H54 (cell line): ENCODE data around the gene MCF2L.
"Not testable (repeated sequence)": the region's sequence is repeated elsewhere in the genome, so short reads cannot be mapped to it uniquely, and the experiment has no call there.

Experiments
- DNase-seq: peaks from one replicate; pipeline ENCODE4 v3.0.0; 2011; ENCODE audit warnings: low spot score, mixed read lengths; ENCODE audit not compliant: insufficient read length
- FAIRE-seq: peaks from 3 replicates; lab custom pipeline; 2011; peaks lifted over from hg19 to GRCh38; lab: Jason Lieb, UNC
- POLR2A ChIP-seq: IDR thresholded peaks from 2 replicates; pipeline ENCODE4 v1.6.1; 2011; ENCODE audit warnings: low read depth, mild to moderate bottlenecking, low read length

MCF2L gene

DNA sequence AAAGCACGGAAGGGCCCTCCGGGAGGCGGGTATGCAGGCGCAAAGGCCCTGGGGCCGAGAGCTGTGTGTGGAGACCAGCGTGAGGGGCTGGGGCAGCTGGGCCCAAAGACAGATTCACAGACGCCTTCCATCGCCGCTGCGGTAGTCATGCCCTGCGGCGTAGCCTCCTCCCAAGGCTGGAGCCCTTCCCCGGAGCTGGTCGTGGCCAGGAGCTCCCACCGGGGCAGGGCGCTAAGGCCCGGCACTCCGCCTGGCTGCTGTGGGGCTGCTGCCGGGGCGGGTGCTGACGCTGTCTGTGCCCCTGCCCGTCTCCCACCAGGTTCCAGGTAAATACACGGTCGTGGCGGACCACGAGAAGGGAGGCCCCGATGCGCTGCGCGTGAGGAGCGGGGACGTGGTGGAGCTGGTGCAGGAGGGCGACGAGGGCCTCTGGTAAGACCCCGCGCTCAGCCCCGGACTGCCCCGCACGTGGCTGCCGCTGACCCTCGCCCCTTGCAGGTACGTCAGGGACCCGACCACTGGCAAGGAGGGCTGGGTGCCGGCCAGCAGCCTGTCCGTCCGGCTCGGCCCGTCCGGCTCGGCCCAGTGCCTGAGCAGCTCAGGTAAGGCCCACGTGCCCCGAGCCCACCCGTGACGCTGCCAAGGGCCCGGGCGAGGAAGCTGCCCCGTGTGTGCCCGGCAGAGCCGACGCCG lies 127.2 kb downstream of the MCF2L start:
- no peak for TF ChIP-seq POLR2A
- DNase-seq (no peak), FAIRE-seq (no peak)

DNA sequence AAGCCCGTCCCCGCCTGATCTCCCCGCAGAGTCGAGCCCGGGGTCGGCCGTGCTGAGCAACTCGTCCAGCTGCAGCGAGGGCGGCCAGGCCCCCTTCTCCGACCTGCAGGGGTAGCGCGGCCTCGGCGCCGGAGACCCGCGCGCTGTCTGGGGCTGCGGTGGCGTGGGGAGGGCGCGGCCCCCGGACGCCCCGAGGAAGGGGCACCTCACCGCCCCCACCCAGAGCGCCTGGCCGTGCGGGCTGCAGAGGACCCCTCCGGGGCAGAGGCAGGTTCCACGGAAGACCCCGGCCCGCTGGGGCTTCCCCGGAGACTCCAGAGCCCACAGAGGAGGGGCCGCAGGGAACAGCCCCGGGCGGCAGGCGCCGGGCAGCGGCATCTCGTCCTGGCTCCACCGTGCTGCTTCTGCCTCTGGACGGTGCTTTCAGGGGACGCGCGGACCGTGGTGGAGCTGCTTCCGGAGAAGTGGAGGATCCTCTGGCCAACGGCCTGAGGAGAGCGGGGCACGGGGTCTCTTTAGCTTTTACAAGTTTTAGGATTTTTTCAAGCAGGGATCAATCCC lies 127.8 kb downstream of the MCF2L start:
- no peak for TF ChIP-seq POLR2A

DNA sequence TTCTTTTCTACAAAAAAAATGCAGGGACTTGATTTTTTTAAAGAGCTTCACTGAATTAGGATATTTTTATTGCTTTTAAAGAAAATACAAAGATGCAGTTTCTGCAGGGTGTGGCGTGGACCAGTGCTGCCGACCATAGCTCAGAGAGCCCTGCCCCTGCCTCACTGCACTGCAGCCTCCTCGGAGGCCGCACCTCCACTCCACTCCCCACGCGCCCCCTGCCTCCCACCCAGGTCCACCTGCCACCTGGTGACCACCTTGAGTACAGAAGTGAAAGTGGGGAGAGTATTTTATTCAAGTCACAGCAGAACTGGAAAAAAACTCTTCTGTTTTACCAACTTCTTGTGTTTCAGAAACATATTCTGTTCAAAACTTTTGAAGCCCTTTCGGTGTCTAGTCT lies 128.6 kb downstream of the MCF2L start:
- DNase-seq, result no peak
- no peak for FAIRE-seq
- no peak for TF ChIP-seq POLR2A

More for the DNA sequence above, 127.8 kb downstream of the MCF2L start:
- FAIRE-seq (no peak), DNase-seq (no peak)

DNA sequence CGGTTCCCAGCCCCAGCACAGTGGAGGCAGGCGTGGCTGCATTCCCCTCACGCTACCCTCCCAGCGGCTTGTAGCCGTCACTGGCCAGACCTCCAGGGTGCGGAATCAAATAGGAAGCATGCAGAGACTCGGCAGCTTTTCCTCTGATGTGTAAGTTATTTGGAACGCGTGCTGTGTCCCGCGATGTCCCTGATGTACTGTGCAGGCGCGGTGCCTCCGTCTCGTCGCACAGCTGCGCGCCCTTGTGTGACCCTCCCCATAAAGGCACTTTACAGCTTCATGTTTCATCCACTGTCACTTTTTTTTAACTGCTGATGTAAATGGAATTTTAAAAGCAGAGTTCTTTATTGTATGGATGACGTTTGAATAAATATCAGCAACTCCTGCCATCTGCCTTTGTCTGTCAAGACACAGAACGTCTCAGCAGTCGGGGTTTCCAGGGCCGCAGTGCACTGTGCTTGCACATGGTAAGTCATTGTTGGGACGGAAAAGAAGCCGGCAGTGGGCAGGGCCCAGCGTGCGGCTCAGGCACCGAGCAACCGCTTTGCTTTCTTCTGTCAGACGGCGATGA lies 129.2 kb downstream of the MCF2L start:
- TF ChIP-seq POLR2A, result no peak
- DNase-seq (no peak), FAIRE-seq (no peak)

DNA sequence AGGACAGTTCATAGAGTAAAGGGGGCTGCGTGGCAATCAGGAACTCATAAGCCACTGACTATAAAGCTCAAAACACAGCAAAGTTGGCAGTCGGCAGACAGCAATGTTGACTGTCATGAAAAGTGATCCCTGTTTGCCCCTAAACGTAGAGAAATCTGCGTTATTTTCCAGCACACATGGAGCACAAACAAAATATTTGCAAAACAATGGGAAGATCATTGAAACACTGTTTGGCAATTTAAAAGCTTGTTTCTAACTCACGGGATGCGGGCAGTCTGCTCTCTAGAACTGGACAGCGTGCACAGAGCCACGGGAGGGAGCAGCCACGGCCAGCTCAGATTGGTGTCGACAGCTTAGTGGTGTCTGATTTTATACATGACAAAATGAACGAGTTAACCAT lies 130.1 kb downstream of the MCF2L start:
- FAIRE-seq (no peak), DNase-seq (no peak)

DNA sequence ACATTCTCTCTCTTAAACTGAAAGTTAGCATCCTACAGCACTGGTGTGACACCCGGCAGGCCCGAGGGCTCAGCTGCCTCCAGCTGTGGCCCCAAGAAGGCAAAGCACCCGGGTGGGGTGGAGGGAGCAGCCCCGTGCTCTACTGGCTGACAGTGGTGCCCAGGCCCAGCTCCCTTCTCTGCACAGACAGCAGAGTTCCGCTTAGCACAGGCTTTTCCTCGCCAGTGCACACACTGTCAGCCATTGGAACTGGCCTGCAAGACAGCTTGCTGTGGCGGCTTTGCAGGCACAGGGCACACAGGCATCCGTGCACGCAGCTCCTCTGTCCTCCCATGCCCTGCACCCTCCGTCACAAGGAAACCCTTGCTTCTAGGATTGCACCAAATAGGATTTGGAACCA lies 133.3 kb downstream of the MCF2L start:
- FAIRE-seq, DNase-seq: not testable (repeated sequence)

More for the DNA sequence above, 130.1 kb downstream of the MCF2L start:
- no peak for TF ChIP-seq POLR2A

DNA sequence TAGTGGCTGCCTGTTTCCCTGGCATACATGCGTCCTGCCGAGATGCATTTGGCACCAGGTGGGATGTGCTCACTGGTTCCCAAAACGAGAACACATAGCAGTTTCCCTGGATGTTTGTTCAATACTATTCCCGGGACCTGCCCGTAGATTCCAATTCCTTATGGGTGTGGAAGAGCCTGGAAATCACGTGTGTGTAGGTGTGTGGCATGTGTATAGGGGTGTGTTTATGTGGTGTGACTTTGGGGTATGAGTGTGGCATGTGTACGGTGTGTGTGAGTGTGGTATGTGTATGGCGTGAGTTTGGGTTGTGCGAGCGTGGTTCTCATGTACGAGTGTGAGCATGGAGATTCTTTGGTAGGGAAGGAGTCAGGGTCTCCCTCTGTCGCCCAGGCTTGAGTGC lies 133.7 kb downstream of the MCF2L start:
- no peak for TF ChIP-seq POLR2A

DNA sequence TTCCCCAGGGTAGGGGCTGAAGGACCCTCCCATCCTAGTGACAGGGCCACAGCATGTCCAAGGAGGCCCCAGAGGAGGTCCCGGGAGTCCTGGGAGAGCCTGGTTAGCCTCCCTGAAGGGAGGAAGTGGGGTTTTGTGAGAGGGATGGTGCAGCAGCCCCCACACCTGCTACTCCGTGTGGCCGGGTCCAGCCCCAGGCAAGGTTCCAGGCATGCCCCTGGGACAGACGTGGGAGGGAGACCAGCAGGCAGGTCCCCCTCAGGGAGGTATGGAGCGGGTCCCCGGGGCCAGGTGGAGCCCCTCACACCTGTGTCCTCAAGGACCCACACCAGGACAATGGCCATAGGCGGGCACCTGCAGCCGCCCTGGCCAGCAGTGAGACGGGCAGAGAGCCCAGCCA lies 134.6 kb downstream of the MCF2L start:
- TF ChIP-seq POLR2A, result no peak
- FAIRE-seq (no peak), DNase-seq (no peak)

More for the DNA sequence above, 133.7 kb downstream of the MCF2L start:
- DNase-seq (no peak), FAIRE-seq (no peak)

DNA sequence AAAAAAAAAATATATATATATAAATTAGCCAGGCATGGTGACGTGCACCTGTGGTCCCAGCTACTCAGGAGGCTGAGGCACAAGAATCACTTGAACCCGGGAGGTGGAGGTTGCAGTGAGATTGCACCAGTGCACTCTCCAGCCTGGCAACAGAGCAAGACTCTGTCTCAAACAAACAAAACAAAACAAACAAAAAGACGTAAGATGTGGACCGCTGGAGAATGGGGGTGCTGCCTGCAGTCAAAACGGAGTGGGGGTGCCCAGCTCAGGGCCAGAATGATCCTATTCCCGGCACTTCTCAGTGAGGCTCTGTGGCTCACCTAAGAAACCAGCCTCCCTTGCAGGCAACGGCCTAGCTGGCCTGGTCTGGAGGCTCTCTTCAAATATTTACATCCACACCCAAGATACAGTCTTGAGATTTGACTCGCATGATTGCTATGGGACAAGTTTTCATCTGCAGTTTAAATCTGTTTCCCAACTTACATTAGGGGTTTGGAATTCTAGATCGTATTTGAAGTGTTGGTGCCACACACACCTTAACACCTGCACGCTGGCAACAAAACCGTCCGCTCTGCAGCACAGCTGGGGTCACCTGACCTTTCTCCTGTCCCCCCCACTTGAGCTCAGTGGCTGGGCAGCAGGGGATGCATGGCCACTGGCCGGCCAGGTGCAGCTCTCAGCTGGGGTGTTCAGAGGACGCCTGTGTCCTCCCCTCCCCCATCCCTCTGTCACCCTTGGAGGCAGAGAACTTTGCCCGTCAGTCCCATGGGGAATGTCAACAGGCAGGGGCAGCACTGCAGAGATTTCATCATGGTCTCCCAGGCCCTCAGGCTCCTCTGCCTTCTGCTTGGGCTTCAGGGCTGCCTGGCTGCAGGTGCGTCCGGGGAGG lies 136.3 kb downstream of the MCF2L start, which contains the start of gene F7:
F7 (plus strand) TSS at position 760 of the 889 bp plus-strand sequence; CDS start at position 811, 51 bp downstream.
- FAIRE-seq (peak; percentile 72), DNase-seq (no peak)
- no peak for TF ChIP-seq POLR2A

DNA sequence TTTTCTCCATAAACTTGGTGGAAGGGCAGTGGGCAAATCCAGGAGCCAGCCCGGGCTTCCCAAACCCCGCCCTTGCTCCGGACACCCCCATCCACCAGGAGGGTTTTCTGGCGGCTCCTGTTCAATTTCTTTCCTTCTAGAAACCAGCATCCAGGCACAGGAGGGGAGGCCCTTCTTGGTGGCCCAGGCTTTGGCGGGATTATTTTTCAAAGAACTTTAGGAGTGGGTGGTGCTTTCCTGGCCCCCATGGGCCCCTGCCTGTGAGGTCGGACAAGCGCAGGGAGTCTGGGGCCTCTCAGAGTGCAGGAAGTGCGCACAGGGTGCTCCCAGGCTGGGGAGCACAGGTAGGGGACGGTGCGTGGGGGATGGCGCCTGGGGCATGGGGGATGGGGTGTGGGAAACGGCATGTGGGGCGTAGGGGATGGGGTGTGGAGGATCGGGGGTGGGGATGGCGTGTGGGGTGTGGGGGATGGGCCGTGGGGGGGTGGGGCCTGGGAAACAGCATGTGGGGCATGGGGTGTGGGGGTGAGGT lies 137.0 kb downstream of the MCF2L start:
- no peak for DNase-seq
- no peak for FAIRE-seq
- TF ChIP-seq POLR2A, result no peak

DNA sequence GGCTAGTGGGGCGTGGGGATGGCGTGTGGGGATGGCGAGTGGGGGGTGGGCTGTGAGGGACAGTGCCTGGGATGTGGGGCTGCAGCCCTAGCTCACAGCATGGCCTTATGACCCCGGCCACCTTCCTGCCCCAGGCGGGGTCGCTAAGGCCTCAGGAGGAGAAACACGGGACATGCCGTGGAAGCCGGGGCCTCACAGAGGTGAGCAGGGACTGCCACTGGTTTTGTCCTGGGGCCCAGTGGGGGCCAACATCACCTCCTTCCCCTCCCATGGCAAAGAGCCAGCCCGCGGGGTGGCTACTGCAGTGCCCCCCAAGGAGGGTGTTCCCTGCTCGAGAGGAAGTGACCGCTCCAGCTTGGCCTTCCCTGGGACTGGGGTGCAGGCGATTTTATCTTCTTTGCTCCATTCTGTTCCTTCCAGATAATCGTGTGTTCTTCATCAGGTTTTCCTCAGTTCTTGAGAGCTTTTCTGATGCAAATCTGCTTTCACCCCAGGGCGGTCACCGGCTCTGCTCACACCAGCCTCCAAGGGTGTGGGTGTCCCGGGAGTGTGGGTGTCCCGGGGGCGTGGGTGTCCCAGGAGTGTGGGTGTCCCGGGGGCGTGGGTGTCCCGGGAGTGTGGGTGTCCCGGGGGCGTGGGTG lies 137.8 kb downstream of the MCF2L start:
- FAIRE-seq, result no peak
- DNase-seq, result no peak
- TF ChIP-seq POLR2A, result no peak

DNA sequence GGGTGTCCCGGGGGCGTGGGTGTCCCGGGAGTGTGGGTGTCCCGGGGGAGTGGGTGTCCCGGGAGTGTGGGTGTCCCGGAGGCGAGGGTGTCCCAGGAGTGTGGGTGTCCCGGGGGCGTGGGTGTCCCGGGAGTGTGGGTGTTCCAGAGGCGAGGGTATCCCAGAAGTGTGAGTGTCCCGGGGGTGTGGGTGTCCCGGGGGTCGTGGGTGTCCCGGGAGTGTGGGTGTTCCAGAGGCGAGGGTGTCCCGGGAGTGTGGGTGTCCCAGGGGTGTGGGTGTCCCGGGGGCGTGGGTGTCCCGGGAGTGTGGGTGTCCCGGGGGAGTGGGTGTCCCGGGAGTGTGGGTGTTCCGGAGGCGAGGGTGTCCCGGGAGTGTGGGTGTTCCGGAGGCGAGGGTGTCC lies 139.5 kb downstream of the MCF2L start:
- not testable (repeated sequence) for FAIRE-seq, DNase-seq

DNA sequence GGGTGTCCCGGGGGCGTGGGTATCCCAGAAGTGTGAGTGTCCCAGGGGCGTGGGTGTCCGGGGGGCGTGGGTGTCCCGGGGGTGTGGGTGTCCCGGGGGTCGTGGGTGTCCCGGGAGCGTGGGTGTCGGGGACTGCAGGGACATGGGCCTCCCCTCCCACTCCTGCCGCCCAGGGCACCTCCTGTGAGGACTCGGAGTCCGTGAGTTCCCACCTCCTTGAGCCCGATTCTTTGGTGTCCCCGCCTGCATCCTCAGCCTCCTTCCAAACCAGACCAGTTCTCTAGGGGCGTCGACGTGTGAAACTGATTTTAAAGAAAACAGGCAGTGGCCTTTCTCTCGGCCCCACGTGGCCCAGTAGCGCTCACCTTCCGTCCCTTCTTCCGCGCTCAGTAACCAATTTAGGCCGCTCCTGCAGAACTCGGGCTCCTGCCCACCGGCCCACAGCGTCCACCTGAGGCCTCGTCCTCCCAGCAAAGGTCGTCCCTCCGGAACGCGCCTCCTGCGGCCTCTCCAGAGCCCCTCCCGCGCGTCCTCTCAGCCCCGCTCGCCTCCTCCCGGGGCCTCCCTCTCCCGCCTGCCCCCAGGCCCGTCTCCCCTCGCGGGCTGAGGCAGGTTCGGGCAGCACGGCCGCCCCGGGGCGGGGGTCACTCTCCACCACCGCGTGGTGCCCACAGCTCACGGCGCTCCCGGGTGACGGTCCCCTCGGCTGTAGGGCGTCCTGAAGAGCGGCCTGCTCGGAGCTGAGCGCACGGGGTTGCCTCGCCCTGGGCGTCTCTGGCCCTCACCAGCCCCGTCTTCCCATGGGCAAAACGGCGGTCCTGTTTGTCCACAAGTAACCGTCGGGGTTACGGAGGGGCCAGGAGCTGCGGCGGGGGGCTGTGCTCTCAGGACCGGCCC lies 140.4 kb downstream of the MCF2L start:
- no peak for DNase-seq
- no peak for TF ChIP-seq POLR2A
- FAIRE-seq, result no peak
